ENCODE data around the gene ANKRD13B.

Gene ANKRD13B

GRCh38 chr17:29583324-29584248, 9.3 kb upstream of the ANKRD13B start:
- no peak for DNase-seq

- no peak for DNase-seq
Measured at GRCh38 chr17:29584452-29585079, 8.4 kb upstream of the ANKRD13B start.

DNA sequence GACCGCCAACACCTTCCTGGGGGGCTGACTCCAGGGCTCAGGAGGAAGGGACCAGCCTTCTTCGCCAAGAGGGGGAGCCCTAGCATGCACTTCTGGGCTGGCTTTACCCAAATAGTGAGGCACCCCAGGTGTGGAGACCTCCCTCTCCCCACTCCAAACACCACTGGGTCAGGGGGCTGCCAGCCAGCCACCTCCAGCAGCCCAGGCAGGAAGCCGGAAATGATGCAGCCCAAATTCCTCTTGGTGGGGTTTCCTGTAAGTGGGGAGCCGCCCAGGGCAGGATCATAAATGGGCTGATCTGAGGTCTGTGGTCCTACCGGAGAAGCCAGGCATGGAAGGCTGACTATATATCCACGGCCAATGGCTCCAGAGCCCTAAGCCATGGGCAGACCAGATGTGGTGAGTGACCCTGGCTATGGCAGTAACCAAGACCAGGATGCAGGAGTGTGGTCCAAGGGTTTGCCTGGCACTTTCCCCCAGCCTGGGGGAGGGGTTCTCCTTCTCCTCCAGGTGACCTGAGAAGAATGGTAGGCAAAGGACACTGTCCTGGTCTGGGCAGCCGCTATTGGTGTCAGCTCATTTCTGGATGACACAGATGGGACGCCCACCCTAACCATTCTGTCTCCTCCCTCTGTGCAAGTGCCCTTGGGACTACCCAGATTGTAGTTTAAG, 7.7 kb upstream of the ANKRD13B start:
- DNase-seq = no peak

GRCh38 chr17:29586676-29587469, 6.1 kb upstream of the ANKRD13B start:
- no peak for DNase-seq

DNA sequence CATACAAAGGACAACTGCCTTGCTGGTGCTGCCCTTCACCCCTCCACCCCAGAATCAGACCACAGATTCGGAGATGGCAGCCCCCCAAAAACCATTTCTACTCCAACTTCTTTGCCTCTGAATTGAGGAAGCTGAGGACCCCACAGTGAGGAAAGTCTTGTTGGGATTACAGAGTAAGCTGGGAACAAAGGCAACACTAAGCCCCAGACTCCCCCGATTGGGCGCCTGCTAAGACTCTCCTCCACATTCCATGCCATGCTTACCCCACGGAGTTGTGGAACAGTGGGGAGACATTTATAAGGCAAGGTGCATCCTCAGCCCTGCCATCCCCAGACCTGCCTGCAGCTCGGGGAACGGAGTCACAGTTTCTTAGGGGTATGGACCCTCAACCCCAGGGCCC, 5.3 kb upstream of the ANKRD13B start:
- DNase-seq = no peak

GRCh38 chr17:29588017-29588561, 4.8 kb upstream of the ANKRD13B start:
- DNase-seq = no peak

GRCh38 chr17:29588562-29589411, 4.1 kb upstream of the ANKRD13B start:
- no peak for DNase-seq

GRCh38 chr17:29589524-29590410, 3.2 kb upstream of the ANKRD13B start, which contains the start of gene GIT1:
GIT1 (minus strand) TSS chr17:29589648; CDS start chr17:29589378, 270 bp downstream.
- DNase-seq = peak; percentile 20

DNA sequence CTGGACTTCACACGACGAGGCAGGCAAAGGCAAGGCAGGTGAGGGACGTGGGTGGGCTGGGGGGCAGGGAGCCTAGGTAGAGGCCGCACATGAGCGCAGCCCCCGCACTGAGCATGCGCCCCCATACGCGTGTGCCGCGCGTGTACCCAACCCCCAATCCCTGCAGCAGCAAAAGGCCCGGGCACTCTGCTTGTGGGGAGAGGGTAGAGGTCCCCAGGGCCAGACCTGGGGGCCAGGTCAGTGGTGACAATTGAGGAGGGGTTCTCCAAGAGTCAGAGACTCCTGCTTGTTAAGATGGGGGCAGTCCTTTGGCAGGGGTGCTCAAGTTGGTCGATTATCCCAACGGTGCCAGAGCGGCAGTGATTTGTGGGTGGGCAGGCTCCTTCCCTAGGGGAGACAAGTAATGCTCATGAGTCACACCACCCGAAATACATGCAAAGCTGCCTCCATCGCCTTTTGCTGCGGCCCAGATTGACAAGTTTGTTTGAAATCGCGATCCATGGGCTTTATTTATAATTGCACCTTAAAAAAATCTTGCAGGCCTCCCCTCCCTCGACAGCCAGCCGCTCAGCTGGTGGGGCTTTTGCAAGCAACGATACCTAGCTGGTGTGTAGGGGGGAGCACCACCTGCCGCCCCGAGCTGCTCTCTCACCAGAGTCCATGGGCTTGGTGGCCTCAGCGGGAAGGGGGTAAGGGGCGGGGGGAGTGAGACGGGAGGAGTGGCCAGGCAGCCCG, 2.4 kb upstream of the ANKRD13B start:
- no peak for DNase-seq

GRCh38 chr17:29591146-29591736, 1.7 kb upstream of the ANKRD13B start:
- no peak for DNase-seq

DNA sequence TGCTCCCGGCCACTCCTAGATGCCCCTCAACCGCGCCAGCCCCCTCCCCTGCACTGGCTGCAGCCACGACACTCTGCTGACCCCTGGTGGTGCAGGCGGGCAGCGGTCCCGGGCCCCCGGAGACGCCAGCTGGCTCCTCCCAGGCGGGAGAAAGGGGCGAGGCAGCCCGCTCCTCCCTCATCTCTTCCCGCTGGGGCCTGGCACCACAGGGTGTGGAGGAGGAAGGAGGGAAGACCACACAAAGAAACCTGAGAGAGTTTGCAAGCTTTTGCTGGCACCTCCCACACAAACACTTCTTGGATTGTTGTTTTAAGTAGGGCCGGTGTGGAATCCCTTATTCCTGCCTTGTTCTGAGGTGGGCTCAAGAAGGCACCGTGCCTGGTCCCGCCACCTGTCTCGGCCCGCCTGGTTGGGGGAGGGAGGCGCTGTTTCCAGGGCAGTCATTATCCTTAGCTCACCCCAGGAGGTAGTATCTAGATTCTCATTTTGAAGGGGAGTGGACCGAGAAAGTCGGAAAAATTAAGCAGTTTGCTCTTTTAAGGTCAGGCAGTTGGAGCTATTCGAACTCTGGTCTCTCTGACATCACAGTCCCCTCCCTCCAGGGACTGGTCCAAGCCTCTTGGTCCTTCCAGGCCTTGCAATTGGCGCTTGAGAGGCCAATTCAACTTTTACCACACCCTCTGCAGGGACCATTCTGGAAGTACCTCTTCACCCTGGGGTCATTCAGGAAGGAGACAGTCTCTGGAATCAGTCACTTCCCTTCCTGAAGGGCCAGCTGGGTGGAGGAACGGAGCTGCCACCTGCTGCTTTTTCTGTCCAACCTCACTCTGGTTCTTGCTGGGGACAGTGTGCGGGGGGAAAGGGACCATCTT, 959 bp upstream of the ANKRD13B start:
- DNase-seq = peak; percentile 56

GRCh38 chr17:29593591-29594518, 923 bp downstream of the ANKRD13B start:
- no peak for DNase-seq

DNA sequence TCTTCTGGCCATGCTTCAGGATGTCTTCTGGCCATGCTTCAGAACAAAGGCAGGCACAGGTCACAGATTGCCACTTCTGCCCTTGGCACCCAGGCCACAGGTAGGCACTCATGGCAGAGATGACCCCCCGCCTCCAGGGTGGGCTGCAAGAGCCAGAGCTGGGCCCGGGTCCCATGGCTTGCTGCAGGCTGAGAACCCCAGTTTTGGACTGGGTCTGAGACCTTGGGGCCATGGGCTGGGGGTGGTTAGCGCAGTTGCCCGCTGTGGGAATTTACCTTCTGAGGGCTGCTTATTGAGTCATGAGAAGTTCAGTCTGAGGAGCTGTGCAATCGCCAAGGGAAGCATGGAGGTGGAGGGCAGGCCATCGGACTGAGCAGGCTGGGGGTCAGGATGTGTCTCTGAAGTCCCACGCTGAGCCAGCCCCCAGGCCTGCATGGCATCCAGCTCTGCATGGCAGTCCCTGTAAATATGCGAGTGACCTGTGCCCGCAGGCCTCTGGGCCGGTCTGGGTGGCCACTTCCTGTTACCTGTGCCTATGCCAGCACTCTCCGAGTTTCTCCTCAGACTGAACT, 1.7 kb downstream of the ANKRD13B start:
- DNase-seq = no peak

DNA sequence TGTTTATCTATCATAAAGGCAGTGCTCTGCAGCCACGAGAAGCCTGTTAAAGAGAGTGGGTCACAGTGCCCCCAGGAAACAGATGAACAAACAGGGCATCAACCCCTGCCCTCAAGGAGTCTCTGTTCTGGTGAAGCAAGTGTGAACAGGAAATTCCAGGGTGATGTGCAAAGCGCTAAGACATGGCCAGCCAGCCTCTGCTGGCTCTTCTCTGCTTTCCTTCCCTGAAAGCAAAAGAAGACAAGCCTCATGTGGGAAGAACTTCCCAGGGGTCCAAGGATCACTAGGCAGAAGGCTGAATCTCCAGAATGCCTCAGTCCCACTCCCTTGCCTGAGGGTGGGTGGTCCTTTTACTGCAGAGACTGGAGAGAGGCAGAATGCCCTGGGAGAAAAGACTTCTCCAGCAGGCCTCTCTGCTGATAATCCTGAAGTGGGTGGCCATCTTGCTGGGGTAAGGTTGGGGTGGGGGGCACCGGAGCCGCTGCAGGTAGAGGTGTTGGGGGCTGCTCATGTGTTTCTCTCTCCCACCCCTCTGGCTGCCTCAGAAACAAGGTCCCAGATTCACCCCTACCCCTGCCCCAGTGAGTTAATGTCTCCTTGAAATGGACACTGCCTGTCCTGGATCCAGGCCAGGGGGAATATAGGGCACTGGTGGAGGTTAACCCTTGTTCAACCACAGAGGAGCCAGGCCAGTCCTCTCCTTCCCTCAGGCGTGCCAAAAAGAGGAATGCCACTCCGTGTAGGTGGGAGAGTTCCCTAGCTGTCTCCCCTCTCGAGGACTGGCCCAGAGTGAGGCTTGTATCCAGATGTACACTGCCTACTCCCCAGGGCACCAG, 2.4 kb downstream of the ANKRD13B start:
- no peak for DNase-seq

GRCh38 chr17:29595943-29596774, 3.2 kb downstream of the ANKRD13B start:
- no peak for DNase-seq
